ENCODE results near the gene ZIC5. TPM values are rescaled to one million over a fixed set of nuclear protein-coding genes. Genes with fewer than 3 reads are reported as not detected.

Gene ZIC5
- not detected for total RNA-seq

- no peak for DNase-seq
Observed at GRCh38 chr13:99971576-99972189, at the start of gene ZIC5. Gene ZIC5, minus strand, starts transcription at chr13:99971767. Its CDS starts 164 bp downstream, at chr13:99971603.

GRCh38 chr13:100019780-100020356 is 48.3 kb upstream of the ZIC5 start:
- no peak for DNase-seq

- DNase-seq = no peak
Observed at GRCh38 chr13:100014621-100015020, 43.1 kb upstream of the ZIC5 start.

GRCh38 chr13:99998261-99998660 is 26.7 kb upstream of the ZIC5 start:
- DNase-seq = no peak

- no peak for DNase-seq
Observed at GRCh38 chr13:99997702-99998214, 26.2 kb upstream of the ZIC5 start.

GRCh38 chr13:99996381-99996973 is 24.9 kb upstream of the ZIC5 start:
- DNase-seq = no peak

- DNase-seq = peak; percentile 65
Observed at GRCh38 chr13:99995589-99996380, 24.2 kb upstream of the ZIC5 start.

- DNase-seq = peak; percentile 75
Observed at GRCh38 chr13:99995104-99995588, 23.6 kb upstream of the ZIC5 start.

GRCh38 chr13:99994638-99995020 is 23.1 kb upstream of the ZIC5 start:
- DNase-seq = peak; percentile 38

- DNase-seq = peak; percentile 35
Observed at GRCh38 chr13:99993660-99994637, 22.4 kb upstream of the ZIC5 start.

GRCh38 chr13:99992949-99993351 is 21.4 kb upstream of the ZIC5 start:
- DNase-seq = no peak

GRCh38 chr13:99991828-99992775 is 20.5 kb upstream of the ZIC5 start:
- DNase-seq = peak; percentile 3

- no peak for DNase-seq
Observed at GRCh38 chr13:99991013-99991827, 19.7 kb upstream of the ZIC5 start.

GRCh38 chr13:99990126-99990977 is 18.8 kb upstream of the ZIC5 start:
- no peak for DNase-seq

- DNase-seq = no peak
Observed at GRCh38 chr13:99989276-99990125, 17.9 kb upstream of the ZIC5 start.

- no peak for DNase-seq
Observed at GRCh38 chr13:99988529-99989275, 17.1 kb upstream of the ZIC5 start.
